Heart left ventricle (tissue), 13 donors: ENCODE data around the gene KCNK1.

ENCODE experiments used
- POLR2A ChIP-seq, 2 donors: fragments of 450-650 bp; IDR thresholded peaks; one replicate each; pipeline ENCODE4 v1.6.1; 2017; ENCODE audit warnings: antibody characterized with exemption in 2 of 2, mild to moderate bottlenecking in 2 of 2, moderate library complexity in 2 of 2
- TF ChIP-seq, protein P1 (sequence below), 12 donors: fragments of 200-600 bp; sonication (generic) in 4 of 12; IDR thresholded peaks; one replicate each; pipeline versions ENCODE4 v1.5.0 to v1.8.0; 2018 to 2022; ENCODE audit warnings: antibody characterized with exemption in 12 of 12, mild to moderate bottlenecking in 5 of 12
- donor health status: ischemic (EF 13 %, LVEDD 7.1; RV severe dilation, severe dysfunction).
- donor health status: DM: no; HTN: yes; CAD: no.
- donor health status: DM: no; HTN: no; CAD: no.
- donor health status: ischemic (EF 25% LVEDD 6.9; RV normal size, moderate dysfunction).
- donor health status: ischemic (EF 25% LVEDD 5.7; RV mildly dilated, moderate dysfunction).
- donor health status: ischemic (EF 35%, LVEDD 5.7; RV mildly dilated, moderate dysfunction).
- donor health status: nonischemic (EF 11% LVEDD 7.7; RV severe dilation, severe dysfunction).
- donor health status: DM: yes; HTN: yes; CAD: no.
- donor health status: PGD.
- donor health status: ischemic (EF 29% LVEDD 5.4; RV normal size, mild dysfunction).
- donor health status: nonischemic (EF 23%, LVEDD 6.1; RV moderate dilation, normal function).

DNA sequence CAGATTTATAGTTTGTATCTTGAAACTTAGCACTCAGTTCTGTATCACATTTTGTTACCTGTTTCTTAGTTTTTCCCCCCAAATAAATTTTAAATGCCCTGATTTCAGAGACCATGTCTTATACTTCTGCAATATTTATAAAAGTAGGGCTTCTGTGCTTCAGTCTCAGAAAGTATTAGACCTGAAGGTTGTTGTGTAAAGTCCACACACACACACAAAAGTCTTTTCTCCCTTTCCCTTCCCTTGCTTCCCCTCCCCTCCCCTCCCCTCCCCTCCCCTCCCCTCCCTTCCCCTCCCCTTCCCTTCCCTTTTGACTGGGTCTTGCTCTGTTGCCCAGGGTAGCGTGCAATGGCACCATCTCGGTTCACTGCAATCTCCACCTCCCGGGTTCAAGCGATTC is 41.0 kb upstream of the KCNK1 start:
- TF ChIP-seq, protein P1, sequence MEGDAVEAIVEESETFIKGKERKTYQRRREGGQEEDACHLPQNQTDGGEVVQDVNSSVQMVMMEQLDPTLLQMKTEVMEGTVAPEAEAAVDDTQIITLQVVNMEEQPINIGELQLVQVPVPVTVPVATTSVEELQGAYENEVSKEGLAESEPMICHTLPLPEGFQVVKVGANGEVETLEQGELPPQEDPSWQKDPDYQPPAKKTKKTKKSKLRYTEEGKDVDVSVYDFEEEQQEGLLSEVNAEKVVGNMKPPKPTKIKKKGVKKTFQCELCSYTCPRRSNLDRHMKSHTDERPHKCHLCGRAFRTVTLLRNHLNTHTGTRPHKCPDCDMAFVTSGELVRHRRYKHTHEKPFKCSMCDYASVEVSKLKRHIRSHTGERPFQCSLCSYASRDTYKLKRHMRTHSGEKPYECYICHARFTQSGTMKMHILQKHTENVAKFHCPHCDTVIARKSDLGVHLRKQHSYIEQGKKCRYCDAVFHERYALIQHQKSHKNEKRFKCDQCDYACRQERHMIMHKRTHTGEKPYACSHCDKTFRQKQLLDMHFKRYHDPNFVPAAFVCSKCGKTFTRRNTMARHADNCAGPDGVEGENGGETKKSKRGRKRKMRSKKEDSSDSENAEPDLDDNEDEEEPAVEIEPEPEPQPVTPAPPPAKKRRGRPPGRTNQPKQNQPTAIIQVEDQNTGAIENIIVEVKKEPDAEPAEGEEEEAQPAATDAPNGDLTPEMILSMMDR (IDR thresholded peaks at IDR 0.05): no peak
- TF ChIP-seq POLR2A (IDR thresholded peaks at IDR 0.05): no peak
